H54 (cell line): ENCODE data around the gene ADCY3.

Source experiments
- DNase-seq: peaks from one replicate; pipeline ENCODE4 v3.0.0; 2011; ENCODE audit warnings: low spot score, mixed read lengths; ENCODE audit not compliant: insufficient read length
- FAIRE-seq: peaks from 3 replicates; lab custom pipeline; 2011; peaks lifted over from hg19 to GRCh38; lab: Jason Lieb, UNC
- POLR2A ChIP-seq: IDR thresholded peaks from 2 replicates; pipeline ENCODE4 v1.6.1; 2011; ENCODE audit warnings: low read depth, mild to moderate bottlenecking, low read length

Gene ADCY3

GRCh38 chr2:24919506-24920097, 435 bp downstream of the ADCY3 start:
- FAIRE-seq (no peak), DNase-seq (peak; percentile 41)
- no peak for TF ChIP-seq POLR2A

- peak; percentile 39 for DNase-seq
- no peak for FAIRE-seq
- TF ChIP-seq POLR2A, result no peak
Observed at GRCh38 chr2:24919037-24919505, 966 bp downstream of the ADCY3 start.

- DNase-seq, result no peak
- no peak for TF ChIP-seq POLR2A
- no peak for FAIRE-seq
Observed at GRCh38 chr2:24918326-24919036, 1.6 kb downstream of the ADCY3 start.

GRCh38 chr2:24917731-24918325, 2.2 kb downstream of the ADCY3 start:
- TF ChIP-seq POLR2A, result no peak
- DNase-seq (no peak), FAIRE-seq (no peak)

GRCh38 chr2:24917086-24917485, 3.0 kb downstream of the ADCY3 start:
- DNase-seq, result no peak
- TF ChIP-seq POLR2A, result no peak
- FAIRE-seq, result no peak

- DNase-seq (no peak), FAIRE-seq (no peak)
- TF ChIP-seq POLR2A, result no peak
Observed at GRCh38 chr2:24915796-24916195, 4.2 kb downstream of the ADCY3 start.

GRCh38 chr2:24915175-24915574, 4.9 kb downstream of the ADCY3 start:
- FAIRE-seq (no peak), DNase-seq (no peak)
- TF ChIP-seq POLR2A, result no peak

- no peak for TF ChIP-seq POLR2A
- DNase-seq (no peak), FAIRE-seq (no peak)
Observed at GRCh38 chr2:24914713-24915112, 5.3 kb downstream of the ADCY3 start.

GRCh38 chr2:24913911-24914310, 6.1 kb downstream of the ADCY3 start:
- no peak for TF ChIP-seq POLR2A
- DNase-seq, result no peak
- FAIRE-seq, result no peak

GRCh38 chr2:24912986-24913385, 7.1 kb downstream of the ADCY3 start:
- no peak for FAIRE-seq
- no peak for DNase-seq
- no peak for TF ChIP-seq POLR2A

- DNase-seq, result no peak
- no peak for FAIRE-seq
- TF ChIP-seq POLR2A, result no peak
Observed at GRCh38 chr2:24912523-24912922, 7.5 kb downstream of the ADCY3 start.

GRCh38 chr2:24910245-24910644, 9.8 kb downstream of the ADCY3 start:
- no peak for TF ChIP-seq POLR2A
- DNase-seq (no peak), FAIRE-seq (no peak)

GRCh38 chr2:24909555-24910177, 10.4 kb downstream of the ADCY3 start:
- no peak for FAIRE-seq

GRCh38 chr2:24908461-24908901, 11.6 kb downstream of the ADCY3 start:
- no peak for DNase-seq
- FAIRE-seq, result no peak
- TF ChIP-seq POLR2A, result no peak

More at GRCh38 chr2:24909555-24910177, 10.4 kb downstream of the ADCY3 start:
- TF ChIP-seq POLR2A, result no peak
- no peak for DNase-seq
